Endothelial cell of umbilical vein (primary cell): ENCODE measurements around the gene GULP1. TPM values are rescaled to one million over a fixed set of nuclear protein-coding genes. Genes with fewer than 3 reads are reported as not detected.

ENCODE experiments used
- BruUV-seq: library from RNA; stranded (reverse); fragments of 400-500 nt; replicated peaks from 2 replicates; lab custom pipeline; 2021; lab: Mats Ljungman, UMichigan
- CTCF ChIA-PET: fragments of 300-600, 350-600 bp; sonication (Branson Sonifier 250); formaldehyde crosslinking; loops from one replicate; lab custom pipeline; 2021; ENCODE audit warnings: antibody characterized with exemption, inconsistent platforms; lab: Charles Lee
- POLR2A ChIA-PET: fragments of 300-600, 350-600 bp; sonication (Branson Sonifier 250); formaldehyde crosslinking; loops from one replicate; lab custom pipeline; 2021; ENCODE audit warnings: antibody characterized with exemption, inconsistent platforms; lab: Charles Lee
- DNase-seq: peaks from one replicate; pipeline ENCODE4 v3.0.0-alpha.2; 2011; ENCODE audit warnings: low read depth, low spot score
- FAIRE-seq: peaks from 2 replicates; lab custom pipeline; 2011; peaks lifted over from hg19 to GRCh38; lab: Jason Lieb, UNC
- H2AFZ ChIP-seq: 2 replicates; pipeline ENCODE4 v1.6.0; 2012; ENCODE audit warnings: low read depth, low read length, control low read depth, inconsistent platforms
- H3K27ac ChIP-seq: 2 replicates; pipeline ENCODE4 v1.5.1; 2011; ENCODE audit warnings: low read depth, mild to moderate bottlenecking, control low read depth, low read length, moderate library complexity; ENCODE audit not compliant: insufficient read depth
- H3K27me3 ChIP-seq, 2 experiments: 2 replicates each; pipeline versions ENCODE4 v1.6.0 to v1.6.1; 2011; ENCODE audit warnings: low read length in 2 of 2, mixed read lengths in 1 of 2; ENCODE audit not compliant: control insufficient read depth in 2 of 2, insufficient read depth in 2 of 2
- H3K36me3 ChIP-seq, 2 experiments: 2 replicates in 1 of 2; 3 replicates in 1 of 2; pipeline ENCODE4 v1.5.1; 2011; ENCODE audit warnings: low read length in 2 of 2, mild to moderate bottlenecking in 1 of 2, moderate library complexity in 1 of 2; ENCODE audit not compliant: control insufficient read depth in 2 of 2, insufficient read depth in 2 of 2; ENCODE audit errors: extremely low read depth in 1 of 2
- H3K4me1 ChIP-seq: 3 replicates; pipeline ENCODE4 v1.5.1; 2011; ENCODE audit warnings: mild to moderate bottlenecking, low read length; ENCODE audit not compliant: control insufficient read depth, insufficient read depth; ENCODE audit errors: extremely low read depth
- H3K4me2 ChIP-seq: 2 replicates; pipeline ENCODE4 v1.6.1; 2011; ENCODE audit warnings: low read length, control low read depth, mixed read lengths; ENCODE audit not compliant: insufficient read depth
- H3K4me3 ChIP-seq, 3 experiments: fragments of 200-600 bp in 1 of 3; sonication (generic), shearing (Covaris generic) in 1 of 3; replicated peaks in 1 of 3; 2 replicates each; pipeline ENCODE4 v1.5.1; 2011 to 2016; ENCODE audit warnings: control low read depth in 3 of 3, low read length in 3 of 3, mild to moderate bottlenecking in 2 of 3, inconsistent platforms in 1 of 3, low read depth in 1 of 3, moderate library complexity in 1 of 3; ENCODE audit not compliant: insufficient read depth in 1 of 3
- H3K79me2 ChIP-seq: 2 replicates; pipeline ENCODE4 v1.6.0; 2012; ENCODE audit warnings: low read length, inconsistent platforms; ENCODE audit not compliant: control insufficient read depth, insufficient read depth
- H3K9ac ChIP-seq: replicated peaks from 2 replicates; pipeline ENCODE3; 2011; ENCODE audit warnings: low read length, control low read depth; ENCODE audit not compliant: insufficient read depth; ENCODE audit errors: extremely low read depth
- H3K9me1 ChIP-seq: replicated peaks from 3 replicates; pipeline ENCODE4 v1.6.0; 2011; ENCODE audit warnings: mild to moderate bottlenecking, low read length; ENCODE audit not compliant: control insufficient read depth, insufficient read depth; ENCODE audit errors: extremely low read depth
- H3K9me3 ChIP-seq: replicated peaks from 2 replicates; pipeline ENCODE4 v1.5.1; 2012; ENCODE audit warnings: low read length, inconsistent platforms; ENCODE audit not compliant: control insufficient read depth, insufficient read depth
- H4K20me1 ChIP-seq: replicated peaks from 2 replicates; pipeline ENCODE3; 2011; ENCODE audit warnings: mild to moderate bottlenecking, low read length; ENCODE audit not compliant: control insufficient read depth, insufficient read depth; ENCODE audit errors: extremely low read depth
- CTCF ChIP-seq, 2 donors: IDR thresholded peaks; 1 replicate in 1 of 2; 2 replicates in 1 of 2; pipeline ENCODE4 v1.5.1; 2011; ENCODE audit warnings: low read length in 2 of 2, mild to moderate bottlenecking in 2 of 2, moderate library complexity in 2 of 2, control low read depth in 1 of 2, inconsistent platforms in 1 of 2, low read depth in 1 of 2; ENCODE audit not compliant: insufficient read depth in 1 of 2; ENCODE audit errors: extremely low read depth in 1 of 2
- EZH2 ChIP-seq: IDR thresholded peaks from 2 replicates; pipeline ENCODE4 v1.6.1; 2012; ENCODE audit warnings: borderline replicate concordance, low read depth, mild to moderate bottlenecking, moderate library complexity, low read length, inconsistent platforms; ENCODE audit not compliant: severe bottlenecking
- JUN ChIP-seq: IDR thresholded peaks from 2 replicates; pipeline ENCODE4 v1.6.1; 2011; ENCODE audit warnings: borderline replicate concordance, low read depth; ENCODE audit not compliant: insufficient read length, insufficient read depth
- MYC ChIP-seq: IDR thresholded peaks from one replicate; pipeline ENCODE4 v1.6.1; 2011; ENCODE audit warnings: mild to moderate bottlenecking, low read depth, low read length
- POLR2AphosphoS5 ChIP-seq: IDR thresholded peaks from 2 replicates; pipeline ENCODE4 v1.6.1; 2012; ENCODE audit warnings: low read depth, mild to moderate bottlenecking, control low read depth, low read length, moderate library complexity; ENCODE audit not compliant: insufficient read depth
- dilution Hi-C: fragments of 300-500 bp; cut with MboI; formaldehyde crosslinking; loops from one replicate; pipeline ENCODE4 v1.15.0; 2019; ENCODE audit warnings: low sequenced_read_pairs; ENCODE audit not compliant: extremely low pct_ligation_motif_present
- intact Hi-C: fragments of 100-400 bp; cut with micrococcal nuclease; formaldehyde crosslinking; loops from one replicate; pipeline ENCODE4 v1.10.0; 2022
- polyA plus RNA-seq, 4 experiments: library from polyadenylated mRNA; depleted of rRNA in 3 of 4; stranded (reverse) in 3 of 4; unstranded in 1 of 4; fragments of >200 nt; gene quantifications; 2 replicates each; pipeline versions ENCODE4 v1.2.1 to v1.2.3, GENCODE V29; 2011 to 2012; ENCODE audit warnings: missing spikeins in 1 of 4
- total RNA-seq: library from RNA; stranded (reverse); gene quantifications from 2 replicates; pipeline ENCODE4 v1.2.3, GENCODE V29; 2021

The GULP1 gene
- total and polyA plus RNA-seq, 2 donors (not counting 3 experiments of a cell fraction or from before 2014, with no cell fraction given) = 24.4 to 53.8 TPM

DNA sequence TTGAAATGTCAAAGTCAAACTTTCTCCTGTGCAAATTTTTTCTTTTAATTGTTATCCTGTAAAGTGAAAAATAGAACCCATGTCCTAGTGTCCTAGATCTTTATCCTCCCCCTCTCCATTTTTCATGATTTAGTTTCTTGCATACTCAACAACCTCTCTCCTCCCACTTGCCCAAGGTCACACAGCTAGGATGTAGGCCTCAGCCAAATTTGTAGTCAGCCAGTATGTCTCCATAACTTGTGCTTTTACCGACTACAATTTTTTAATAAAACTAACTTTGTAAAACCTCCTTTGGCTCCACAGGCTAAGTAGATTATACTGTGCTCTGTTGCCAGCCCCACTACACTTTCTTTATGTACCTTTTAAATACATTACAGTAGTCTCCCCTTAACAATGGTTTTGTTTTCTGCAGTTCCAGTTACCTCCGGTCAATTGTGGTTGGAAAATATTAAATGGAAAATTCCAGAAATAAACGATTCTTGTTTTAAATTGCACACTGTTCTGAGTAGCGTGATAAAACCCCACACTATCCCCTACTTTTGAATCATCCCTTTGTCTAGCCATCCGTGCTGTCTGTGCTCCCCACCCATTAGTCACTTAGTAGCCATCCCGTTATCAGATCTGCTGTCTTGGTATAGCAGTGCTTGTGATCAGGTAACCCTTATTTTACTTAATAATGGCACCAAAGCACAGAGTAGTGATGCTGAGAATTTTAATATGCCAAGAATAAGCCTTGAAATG, 22.8 kb downstream of the GULP1 start:
- H3K79me2 ChIP-seq = peaks cover 47% of the 10 kb centered on the region
- peak overlapping the region; percentile 65 for H3K4me2 ChIP-seq
- H4K20me1 ChIP-seq = no peaks in the 10 kb centered on the region
- no peaks in the 10 kb centered on the region for H3K27me3 ChIP-seq
- CTCF ChIA-PET = no interaction called here
- H3K9me1 ChIP-seq = no peaks in the 10 kb centered on the region
- no TSS peak for BruUV-seq
- no peaks in the 10 kb centered on the region for H3K9me3 ChIP-seq
- no peak overlapping the region for H3K4me3 ChIP-seq
- DNase-seq (peak; percentile 33), FAIRE-seq (no peak)
- POLR2A ChIA-PET = interaction anchor here (1.3 kb wide), 1 partner anchor 22 kb away, joined by 3 read pairs; no protein-coding TSS in a partner anchor
- H3K36me3 ChIP-seq = no peaks in the 10 kb centered on the region
- H3K9ac ChIP-seq = peak overlapping the region; percentile 71
- H2AFZ ChIP-seq = peak overlapping the region; percentile 57
- TF ChIP-seq JUN = no peak
- no peak for TF ChIP-seq CTCF (IDR thresholded peaks at IDR 0.05; ENCODE audit: extremely low read depth in 1 of 2, insufficient read depth in 1 of 2, low read depth in 1 of 2, low read length in 2 of 2)
- TF ChIP-seq EZH2 = no peak
- no peak for TF ChIP-seq MYC
- TF ChIP-seq POLR2AphosphoS5 = no peak
- dilution Hi-C loops (no loop called here), intact Hi-C loops (loop anchor here (1.0 kb wide), 1 partner anchor 21 kb away; no protein-coding TSS in a partner anchor)
- H3K27ac ChIP-seq = peak overlapping the region; percentile 80
- peaks cover 57% of the 10 kb centered on the region for H3K4me1 ChIP-seq
